Stimulated activated naive CD4-positive, alpha-beta T cell (primary cell): Measurements from ENCODE around the gene KIF22.
A peak's percentile ranks its signal among the peaks of the same experiment; 100 is the strongest.
"Not testable (repeated sequence)": the region's sequence is repeated elsewhere in the genome, so short reads cannot be mapped to it uniquely, and the experiment has no call there.

ENCODE experiments used
- DNase-seq, 6 experiments: peaks; one replicate each; lab custom pipeline; 2025; lab: John Stamatoyannopoulos, UW

KIF22 gene

DNA sequence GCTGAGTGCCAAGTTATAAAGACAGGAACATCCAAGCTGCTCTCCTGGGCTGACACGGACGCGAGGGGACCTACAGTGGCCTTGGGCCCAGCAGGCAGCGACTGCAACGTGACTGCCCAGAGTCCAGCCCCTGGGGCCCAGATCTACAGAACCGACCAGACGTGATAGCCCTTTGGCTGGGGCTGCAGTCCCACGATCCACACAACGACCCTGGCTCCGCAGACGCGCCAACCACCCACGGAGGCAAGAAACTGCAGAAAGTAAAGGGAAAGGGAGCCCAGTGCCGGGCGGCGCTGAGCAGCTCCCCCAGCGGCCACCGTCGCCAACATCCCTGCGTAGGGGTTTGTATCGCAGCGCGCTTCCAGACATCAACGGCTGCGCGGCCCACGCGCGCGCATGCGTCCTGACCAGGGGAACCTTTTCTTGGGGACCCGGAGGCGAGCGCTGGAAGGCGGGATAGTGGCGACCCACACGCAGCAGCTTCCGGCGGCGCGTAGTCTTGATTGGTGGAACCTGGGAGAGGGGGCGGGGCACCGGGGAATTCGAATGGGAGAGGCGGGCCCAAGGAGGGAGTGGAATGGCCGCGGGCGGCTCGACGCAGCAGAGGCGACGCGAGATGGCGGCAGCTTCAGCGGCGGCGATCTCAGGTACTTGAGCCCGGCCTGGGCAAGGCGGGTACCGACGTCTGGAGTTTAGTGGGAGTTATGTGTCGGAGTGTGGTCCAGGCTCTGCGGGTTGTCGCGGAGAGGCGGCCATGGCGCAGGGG is at the start of gene KIF22:
Gene KIF22 (plus strand): TSS at position 569 of the 766 bp plus-strand sequence. CDS start 9 bp downstream, at position 578.
- DNase-seq = peak; percentile 98 to 100 (median 99)

DNA sequence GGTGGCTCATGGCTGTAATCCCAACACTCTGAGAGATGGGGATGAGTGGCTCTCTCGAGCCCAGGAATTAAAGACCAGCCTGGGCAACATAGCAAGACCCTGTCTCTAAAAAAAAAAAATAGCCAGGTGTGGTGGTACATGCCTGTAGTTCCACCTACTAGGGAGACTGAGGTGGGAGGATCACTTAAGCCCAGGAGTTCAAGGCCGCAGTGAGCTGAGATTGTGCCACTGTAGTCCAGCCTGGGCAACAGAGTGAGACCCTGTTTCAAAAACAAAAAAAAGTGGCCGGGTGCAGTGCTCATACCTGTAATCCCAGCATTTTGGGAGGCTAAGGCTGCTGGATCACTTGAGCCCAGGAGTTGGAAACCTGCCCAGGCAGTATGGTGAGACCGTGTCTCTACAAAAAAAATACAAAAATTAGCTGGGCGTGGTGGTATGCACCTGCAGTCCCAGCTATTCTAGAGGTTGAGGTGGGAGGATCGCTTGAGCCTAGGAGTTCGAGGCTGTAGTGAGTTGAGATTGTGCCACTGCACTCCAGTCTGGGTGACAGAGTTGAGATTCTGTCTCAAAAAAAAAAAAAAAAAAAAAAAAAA is 47.8 kb upstream of the KIF22 start:
- DNase-seq = peak in 2 of 6 experiments; percentile 14 to 21

DNA sequence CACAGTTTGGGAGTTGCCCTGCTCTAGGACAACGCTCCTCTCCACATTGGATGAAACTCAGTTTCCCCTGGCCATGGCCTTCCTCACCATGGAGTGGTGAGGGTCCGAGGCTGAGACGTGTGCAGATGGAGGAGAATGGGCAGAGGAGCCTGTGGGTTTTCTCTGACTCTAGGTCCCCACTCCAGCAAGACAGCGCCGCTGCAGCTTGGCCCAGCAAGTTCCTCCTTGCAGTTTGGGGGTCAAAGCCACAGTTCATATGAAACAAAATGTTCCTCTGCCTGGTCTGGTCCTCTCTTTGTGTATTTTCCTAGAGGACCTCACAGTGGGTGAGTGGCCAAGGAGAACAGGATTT is 47.1 kb upstream of the KIF22 start:
- DNase-seq = peak in 1 of 6 experiments; percentile 46

DNA sequence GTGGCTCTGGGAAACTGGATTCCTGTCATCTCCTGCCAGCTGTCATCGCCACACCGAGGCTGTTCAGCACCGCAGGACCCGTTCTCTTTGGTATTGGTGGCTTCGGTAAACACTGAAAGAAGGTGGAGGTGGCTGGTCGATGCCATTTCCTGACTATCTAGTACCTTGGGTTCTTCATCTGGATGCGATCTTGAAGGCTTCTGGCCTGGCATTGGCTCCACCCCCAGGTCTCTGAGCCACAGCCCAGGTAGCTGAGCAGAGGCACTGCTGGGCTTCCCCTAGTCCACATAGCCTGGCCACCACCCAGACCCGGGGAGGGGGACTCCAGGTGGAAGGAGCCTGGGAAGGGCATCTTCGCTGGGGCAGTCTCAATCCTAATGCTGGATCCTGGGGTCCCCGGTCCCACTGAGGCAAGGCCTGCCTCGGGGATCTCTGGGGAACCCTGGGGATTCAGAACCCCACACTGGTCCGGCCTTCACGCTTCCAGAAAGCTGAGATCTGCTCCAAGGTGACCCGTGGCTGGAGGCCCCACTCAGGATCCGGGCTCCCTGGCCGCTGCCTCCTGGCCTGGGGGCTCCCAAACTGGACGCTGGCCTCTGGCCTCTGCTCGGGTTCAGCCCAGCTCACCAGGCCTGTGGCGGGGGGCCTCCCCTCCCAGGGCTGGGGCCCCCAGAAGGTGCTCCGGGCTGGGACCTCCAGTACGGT is 46.6 kb upstream of the KIF22 start:
- DNase-seq = peak; percentile 30 to 50 (median 48)

DNA sequence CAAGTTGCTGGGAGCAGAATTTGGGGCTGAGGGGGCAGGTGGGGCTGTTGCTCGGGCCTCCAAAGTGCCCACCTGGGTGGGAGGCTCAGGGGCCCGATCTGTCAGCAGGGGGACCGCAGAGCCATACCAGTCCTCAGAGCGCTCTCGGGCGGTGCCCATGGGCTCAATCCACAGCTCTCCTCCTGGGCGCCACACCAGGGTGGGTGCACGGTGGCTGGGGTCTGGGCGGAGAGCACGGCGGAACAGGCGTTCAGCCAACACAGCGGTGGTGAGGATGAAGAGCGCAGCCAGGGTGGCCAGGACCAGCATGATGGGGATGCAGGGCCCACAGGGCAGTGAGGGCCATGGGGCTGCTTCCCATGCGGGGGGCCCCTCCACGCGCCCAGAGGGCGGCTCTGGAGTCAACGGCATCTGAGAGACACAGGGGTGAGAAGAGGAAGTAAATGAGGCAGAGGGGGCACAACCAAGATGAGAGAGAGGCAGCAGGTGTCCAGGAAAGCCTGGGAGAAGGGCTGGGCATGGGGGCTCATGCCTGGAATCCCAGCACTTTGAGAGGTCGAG is 45.9 kb upstream of the KIF22 start:
- peak in 3 of 6 experiments; percentile 40 to 50 (median 41) for DNase-seq

DNA sequence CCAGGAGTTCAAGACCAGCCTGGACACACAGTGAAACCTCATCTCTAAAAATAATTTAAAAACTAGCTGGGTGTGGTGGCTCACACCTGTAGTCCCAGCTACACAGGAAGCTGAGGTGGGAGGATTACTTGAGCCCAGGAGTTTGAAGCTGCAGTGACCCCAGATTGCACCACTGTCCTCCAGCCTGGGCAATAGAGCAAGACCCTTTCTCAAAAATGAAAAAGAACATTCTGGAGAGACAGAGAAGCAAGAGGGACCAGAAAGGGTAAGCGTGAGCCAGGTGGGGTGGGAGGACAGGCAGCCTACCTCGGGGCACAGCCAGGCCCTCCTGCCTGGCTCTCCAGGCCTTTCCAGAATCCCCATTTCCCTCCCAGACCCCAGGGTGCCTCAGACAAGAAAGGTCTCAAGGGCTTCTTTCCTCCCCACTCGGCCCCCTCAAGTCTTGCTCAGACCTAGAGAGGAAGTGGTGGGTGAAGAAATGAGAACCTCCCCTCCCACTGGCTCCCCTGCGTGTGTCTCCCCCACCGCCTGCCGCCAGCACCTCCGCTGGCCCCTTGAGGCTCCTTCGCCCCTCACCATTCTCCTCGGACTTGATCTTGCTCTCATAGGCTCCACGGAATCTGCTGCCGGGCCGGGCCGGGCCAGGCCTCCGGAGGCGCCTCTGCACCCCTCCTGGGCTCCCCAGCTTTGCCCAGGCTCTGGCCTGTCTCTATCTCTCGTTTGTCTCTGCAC is 45.3 kb upstream of the KIF22 start:
- DNase-seq = peak in 5 of 6 experiments; percentile 31 to 84 (median 67)

DNA sequence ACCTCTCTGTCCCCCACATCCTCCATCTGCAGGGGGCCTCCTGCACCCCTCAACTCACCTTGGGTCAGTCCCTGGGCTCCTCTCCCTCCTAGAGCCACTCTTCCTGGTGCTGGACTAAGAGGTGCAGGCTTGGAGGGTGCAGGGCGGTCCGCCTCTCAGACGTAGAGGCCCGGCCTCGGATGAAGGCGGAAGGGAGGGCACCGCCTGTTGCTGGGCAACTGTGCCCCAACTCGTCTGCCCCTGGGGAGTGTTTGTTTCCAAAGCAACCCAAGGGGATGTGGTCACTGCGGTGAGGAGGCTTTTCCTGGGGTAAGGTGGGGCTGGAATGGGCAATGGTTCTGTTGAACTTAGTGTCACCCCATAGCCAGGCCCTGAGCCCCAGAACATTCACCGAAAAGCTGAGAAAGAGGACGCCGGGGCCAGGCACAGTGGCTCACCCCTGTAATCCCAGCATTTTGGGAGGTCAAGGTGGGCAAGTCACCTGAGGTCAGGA is 44.7 kb upstream of the KIF22 start, which contains the start of gene C16orf54:
Gene C16orf54 (minus strand): TSS at position 138 of the 493 bp plus-strand sequence. CDS start 1,039 bp downstream, outside the sequence.
- peak; percentile 88 to 98 (median 94) for DNase-seq

DNA sequence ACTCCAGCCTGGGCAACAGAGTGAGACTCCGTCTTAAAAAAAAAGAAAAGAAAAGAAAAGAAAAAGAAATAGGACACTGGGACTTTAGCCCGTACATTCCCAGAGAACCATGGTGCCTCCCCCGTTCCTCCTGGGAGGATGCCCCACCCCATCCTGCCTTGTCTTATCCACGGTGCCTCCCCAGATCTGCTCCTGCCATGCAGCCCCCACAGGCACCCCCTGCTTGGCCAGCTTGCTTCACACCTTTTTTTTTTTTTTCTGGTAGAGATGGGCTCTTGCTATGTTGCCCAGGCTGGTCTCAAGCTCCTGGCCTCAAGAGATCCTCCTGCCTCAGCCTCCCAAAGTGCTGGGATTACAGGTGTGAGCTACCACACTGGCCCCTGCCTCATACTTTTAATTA is 44.0 kb upstream of the KIF22 start:
- DNase-seq = not testable (repeated sequence)

DNA sequence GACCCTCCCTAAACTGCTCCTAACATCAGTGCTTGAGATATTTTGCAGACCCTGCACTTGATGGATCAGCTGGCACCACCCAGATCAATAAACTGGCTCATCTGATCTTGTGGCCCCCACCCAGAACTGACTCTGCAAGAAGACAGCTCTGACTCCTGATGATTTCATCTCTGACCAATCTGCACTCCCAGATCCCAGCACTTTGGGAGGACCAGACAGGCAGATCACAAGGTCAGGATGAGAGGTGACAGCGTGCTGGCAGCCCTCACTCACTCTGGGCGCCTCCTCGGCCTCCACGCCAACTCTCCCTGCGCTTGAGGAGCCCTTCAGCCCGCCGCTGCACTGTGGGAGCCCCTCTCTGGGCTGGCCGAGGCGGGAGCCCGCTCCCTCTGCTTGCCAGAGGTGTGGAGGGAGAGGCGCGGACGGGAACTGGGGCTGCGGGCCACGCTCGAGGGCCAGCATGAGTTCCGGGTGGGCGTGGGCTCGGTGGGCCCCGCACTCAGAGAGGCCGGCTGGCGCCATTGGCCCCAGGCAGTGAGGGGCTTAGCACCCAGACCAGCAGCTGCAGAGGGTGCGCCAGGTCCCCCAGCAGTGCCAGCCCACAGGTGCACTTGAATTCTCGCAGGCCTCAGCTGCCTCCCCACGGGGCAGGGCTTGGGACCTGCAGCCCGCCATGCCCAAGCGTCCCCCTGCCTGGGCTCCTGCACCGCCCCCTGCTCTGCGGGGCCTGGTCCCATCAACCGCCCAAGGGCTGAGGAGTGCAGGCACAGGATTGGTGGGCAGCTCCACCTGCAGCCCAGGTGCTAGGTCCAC is 42.4 kb upstream of the KIF22 start:
- no peak for DNase-seq

DNA sequence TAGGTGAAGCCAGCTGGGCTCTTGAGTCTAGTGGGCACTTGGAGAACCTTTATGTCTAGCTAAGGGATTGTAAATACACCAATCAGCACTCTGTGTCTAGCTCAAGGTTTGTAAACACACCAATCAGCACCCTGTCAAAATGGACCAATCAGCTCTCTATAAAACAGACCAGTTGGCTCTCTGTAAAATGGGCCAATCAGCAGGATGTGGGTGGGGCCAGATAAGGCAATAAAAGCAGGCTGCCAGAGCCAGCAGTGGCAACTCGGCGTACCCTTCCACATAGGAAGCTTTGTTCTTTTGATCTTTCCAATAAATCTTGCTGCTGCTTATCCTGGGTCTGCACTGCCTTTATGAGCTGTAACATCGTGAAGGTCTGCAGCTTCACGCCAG is 41.8 kb upstream of the KIF22 start:
- not testable (repeated sequence) for DNase-seq

DNA sequence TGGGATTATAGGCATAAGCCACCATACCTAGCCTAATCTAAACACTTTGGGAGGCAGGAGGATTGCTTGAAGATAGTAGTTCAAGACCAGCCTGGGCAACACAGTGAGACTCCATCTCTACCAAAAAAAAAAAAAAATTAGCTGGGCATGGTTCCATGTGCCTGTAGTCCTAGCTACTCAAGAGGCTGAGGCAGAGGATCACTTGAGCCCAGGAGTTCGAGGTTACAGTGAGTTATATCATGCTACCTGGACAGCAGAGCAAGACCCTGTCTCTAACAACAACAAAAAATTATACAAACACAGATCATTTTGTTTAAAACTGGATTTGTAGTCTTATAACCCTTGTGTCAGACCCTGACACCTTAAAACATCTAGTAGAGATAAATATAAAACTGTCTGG is 37.0 kb upstream of the KIF22 start:
- DNase-seq = no peak

DNA sequence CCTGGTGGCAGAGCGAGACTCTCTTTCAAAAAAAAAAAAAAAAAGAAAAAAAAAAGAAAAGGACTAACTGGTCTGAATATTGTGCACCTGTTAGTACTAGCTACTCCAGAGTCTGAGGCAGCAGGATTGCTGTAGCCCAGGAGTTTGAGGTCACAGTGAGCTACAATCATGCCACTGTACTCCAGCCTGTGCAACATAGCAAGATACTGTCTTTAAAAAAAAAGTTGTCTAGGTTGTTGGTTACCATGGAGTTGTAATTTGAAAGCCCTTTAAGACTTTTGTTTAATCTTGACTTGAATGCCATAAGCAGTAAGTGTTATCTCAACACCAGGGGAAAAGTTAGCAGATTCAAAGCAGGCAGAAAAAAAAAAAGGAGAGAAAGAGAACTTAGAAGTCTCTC is 33.9 kb upstream of the KIF22 start:
- peak; percentile 14 to 68 (median 48) for DNase-seq

DNA sequence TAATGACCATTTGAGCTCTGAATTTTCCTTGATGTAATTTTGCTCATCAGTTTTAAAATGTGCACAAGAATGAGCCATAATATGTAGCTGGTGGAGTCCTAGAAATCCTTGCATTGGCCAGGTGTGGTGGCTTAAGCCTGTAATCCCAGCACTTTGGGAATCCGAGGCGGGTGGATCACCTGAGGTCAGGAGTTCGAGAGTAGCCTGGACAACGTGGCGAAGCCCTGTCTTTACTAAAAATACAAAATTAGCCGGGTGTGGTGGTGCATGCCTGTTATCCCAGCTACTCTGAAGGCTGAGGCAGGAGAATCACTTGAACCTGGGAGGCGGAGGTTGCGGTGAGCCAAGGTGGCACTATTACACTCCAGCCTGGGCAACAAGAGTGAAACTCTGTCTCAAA is 33.5 kb upstream of the KIF22 start:
- not testable (repeated sequence) for DNase-seq

DNA sequence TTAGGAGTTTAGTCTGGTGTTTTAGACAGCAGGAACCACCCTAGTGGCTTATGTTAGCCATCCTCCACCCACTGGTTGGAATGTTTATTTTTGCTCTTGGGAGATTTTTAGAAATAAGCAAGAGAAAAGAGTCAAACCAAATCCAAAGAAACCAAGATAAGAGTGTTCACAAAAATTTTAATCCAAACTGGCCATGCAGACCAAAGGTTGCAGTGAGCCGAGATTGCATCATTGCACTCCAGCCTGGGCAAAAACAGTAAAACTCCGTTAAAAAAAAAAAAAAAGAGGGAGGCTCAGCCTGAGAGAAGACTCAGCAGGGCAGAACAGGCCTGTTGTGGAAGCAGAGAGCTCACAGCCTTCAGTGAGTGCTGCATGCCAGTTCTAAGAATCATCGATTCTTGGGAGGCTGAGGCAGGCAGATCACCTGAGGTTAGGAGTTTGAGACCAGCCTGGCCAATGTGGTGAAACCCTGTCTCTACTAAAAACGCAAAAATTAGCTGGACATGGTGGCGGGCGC is 32.5 kb upstream of the KIF22 start:
- DNase-seq = no peak

DNA sequence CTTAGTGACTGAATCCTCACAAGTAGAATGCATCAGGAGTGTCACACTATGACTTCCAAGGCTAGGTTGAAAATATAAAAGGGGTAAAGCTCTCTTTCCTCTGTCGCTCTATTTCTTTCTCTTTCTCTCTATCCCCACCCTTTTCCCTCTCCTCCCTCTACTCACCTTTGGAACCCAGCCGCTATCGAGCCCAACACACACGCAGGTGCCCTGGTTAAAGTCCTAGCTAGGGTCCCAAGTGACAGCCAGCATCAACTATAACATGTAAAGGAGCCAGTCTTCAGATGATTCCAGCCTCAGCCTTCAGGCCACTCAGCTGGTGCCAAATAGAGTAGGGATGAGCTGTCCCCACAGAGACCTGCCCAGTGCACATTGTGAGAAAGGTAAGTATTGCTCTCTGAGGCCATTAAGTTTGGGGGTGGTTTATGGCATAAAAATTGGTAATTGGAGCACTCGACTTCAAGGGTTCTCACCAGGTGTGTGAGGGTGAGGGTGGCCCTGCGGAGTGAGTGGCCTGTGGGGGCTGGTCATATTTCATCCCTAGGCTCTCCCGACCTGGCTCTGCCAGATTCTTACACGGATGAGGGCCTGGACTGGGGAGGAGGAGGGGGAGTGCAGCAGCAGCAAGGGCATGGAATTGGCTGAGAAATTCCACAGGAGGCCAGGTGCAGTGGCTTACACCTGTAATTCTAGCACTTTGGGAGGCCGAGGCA is 29.8 kb upstream of the KIF22 start:
- DNase-seq = no peak

DNA sequence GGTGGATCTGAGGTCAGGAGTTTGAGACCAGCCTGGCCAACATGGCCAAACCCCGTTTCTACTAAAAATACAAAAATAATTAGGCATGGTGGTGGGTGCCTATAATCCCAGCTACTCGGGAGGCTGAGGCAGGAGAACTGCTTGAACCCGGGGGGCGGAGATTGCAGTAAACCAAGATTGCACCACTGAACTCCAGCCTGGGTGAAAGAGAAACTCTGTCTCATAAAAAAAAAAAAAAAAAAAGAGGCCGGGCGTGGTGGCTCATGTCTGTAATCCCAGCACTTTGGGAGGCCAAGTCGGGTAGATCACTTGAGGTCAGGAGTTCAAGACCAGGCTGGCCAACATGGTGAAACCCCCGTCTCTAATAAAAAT is 29.3 kb upstream of the KIF22 start:
- DNase-seq = not testable (repeated sequence)

DNA sequence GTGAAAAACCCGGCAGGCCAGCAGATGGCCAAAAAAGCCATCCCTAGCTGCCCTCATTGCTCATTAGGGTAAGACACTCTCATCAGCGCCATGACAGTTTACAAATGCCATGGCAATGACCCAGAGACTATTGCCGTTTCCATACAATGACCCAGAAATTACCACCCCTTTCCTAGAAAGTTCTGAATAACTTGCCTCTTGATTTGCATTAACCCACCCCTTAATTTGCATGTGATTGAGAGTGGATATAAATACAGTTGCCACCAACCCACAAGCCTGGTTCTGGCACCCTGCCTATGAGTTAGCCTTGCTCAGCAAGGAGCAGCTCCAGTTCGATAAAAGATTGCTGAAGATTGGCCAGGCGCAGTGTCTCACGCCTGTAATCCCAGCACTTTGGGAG is 28.7 kb upstream of the KIF22 start:
- DNase-seq = no peak

DNA sequence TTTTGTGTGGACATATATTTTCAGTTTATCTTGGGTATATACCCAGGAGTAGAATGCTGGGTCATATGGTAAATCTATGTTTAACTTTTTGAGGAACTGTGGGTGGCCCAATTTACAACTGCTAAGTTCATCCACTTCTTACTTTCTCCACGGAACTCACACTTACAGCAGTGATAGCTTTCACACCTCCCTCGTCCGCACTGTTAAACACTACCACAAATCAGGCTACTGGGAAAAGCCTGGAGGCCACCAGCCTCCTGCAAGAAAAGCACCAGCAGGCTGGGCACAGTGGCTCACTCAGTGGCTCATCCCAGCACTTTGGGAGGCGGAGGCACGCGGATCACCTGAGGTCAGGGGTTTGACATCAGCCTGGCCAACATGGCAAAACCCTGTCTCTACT is 27.2 kb upstream of the KIF22 start:
- no peak for DNase-seq

DNA sequence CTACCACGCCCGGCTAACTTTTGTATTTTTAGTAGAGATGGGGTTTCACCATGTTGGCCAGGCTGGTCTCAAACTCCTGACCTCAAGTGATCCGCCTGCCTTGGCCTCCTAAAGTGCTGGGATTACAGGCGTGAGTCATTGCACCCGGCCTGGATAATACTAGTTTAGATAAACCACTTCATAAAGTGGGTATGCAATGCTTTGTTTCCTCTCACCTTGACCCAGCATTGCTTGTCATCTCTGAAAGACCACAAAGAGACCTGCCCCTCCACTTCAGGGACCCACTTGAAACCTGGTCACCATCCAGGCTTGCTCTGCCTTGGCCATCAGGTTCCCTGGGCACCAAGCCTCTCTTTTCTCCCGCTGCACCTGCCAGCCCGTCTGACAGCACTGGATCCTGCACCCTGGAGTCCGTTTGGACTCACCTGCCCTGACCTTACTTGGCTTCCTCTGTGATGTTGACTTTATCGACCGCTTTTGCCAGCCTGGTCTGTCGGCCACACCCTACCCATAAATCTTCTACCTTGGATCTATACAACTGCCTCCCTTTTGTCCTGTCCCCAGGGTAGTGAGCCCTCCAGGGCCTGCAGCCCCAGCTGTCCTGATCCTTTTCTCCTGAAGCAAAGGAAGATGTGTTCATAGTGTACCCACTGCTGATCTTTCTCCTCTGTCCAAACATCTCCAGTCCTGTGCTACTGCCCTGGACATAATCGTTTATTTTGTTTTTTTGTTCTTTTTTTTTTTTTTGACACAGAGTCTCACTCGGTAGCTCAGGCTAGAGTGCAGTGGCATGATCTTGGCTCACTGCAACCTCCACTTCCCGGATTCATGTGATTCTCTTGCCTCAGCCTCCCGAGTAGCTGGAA is 25.2 kb upstream of the KIF22 start:
- no peak for DNase-seq
